Omental fat pad (tissue), 4 donors: Measurements from ENCODE around the gene MRTFA. TPM values are rescaled to one million over a fixed set of nuclear protein-coding genes. Genes with fewer than 3 reads are reported as not detected.

ENCODE experiments used
- ATAC-seq: fragments of 150-250 bp; one replicate; pipeline ENCODE4 v1.9.1; 2016; ENCODE audit warnings: mild to moderate bottlenecking, moderate library complexity; ENCODE audit not compliant: low FRiP score
- DNase-seq: peaks from one replicate; pipeline ENCODE4 v3.0.0-alpha.2; 2019; ENCODE audit warnings: low spot score
- CTCF ChIP-seq, 3 donors: fragments of 450-650 bp; IDR thresholded peaks; one replicate each; pipeline ENCODE4 v1.5.1; 2016 to 2017; ENCODE audit warnings: antibody characterized with exemption in 3 of 3, mild to moderate bottlenecking in 3 of 3, moderate library complexity in 2 of 3
- total RNA-seq, 4 donors: library from RNA; depleted of rRNA; stranded (reverse); fragments of >200 nt; gene quantifications; one replicate each; pipeline ENCODE4 v1.1.0, GENCODE V29; 2016

MRTFA gene
- total RNA-seq, 4 donors from 2014 or later: 36.0 to 76.3 (median 54.7) TPM

- no peak for ATAC-seq
- TF ChIP-seq CTCF (IDR thresholded peaks at IDR 0.05): no peak
Measured at GRCh38 chr22:40399621-40400020, 236.9 kb downstream of the MRTFA start.

DNA sequence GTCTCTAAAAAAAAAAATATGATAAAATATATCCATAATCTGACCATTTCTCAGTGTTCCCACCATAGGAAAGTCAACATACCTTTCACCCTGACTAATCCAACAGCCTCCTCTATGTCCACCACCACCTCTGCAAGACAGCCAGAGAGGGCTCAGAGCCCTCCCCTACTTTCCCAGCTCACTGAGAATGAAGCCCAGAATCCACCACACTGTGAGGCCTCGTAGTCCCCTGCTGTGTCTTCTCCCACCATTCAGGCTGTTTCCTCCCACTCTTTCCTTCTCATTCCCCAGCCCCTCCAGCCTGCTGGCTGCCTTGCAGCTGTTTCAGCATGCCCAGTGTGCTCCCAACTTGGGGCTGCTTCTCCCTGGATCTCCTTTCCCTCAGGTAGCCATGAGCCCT is 239.1 kb downstream of the MRTFA start:
- DNase-seq: no peak
- ATAC-seq: no peak
- no peak for TF ChIP-seq CTCF (IDR thresholded peaks at IDR 0.05)

More at GRCh38 chr22:40399621-40400020, 236.9 kb downstream of the MRTFA start:
- DNase-seq: no peak

GRCh38 chr22:40396882-40397281 is 239.6 kb downstream of the MRTFA start:
- DNase-seq: no peak
- ATAC-seq: no peak
- TF ChIP-seq CTCF (IDR thresholded peaks at IDR 0.05): no peak

GRCh38 chr22:40395607-40396006 is 240.9 kb downstream of the MRTFA start:
- ATAC-seq: no peak
- TF ChIP-seq CTCF (IDR thresholded peaks at IDR 0.05): no peak
- no peak for DNase-seq

- ATAC-seq (no peak), DNase-seq (no peak)
- TF ChIP-seq CTCF (IDR thresholded peaks at IDR 0.05): no peak
Measured at GRCh38 chr22:40394607-40395006, 241.9 kb downstream of the MRTFA start.

- ATAC-seq (no peak), DNase-seq (no peak)
- TF ChIP-seq CTCF (IDR thresholded peaks at IDR 0.05): no peak
Measured at GRCh38 chr22:40392618-40393017, 243.9 kb downstream of the MRTFA start.

DNA sequence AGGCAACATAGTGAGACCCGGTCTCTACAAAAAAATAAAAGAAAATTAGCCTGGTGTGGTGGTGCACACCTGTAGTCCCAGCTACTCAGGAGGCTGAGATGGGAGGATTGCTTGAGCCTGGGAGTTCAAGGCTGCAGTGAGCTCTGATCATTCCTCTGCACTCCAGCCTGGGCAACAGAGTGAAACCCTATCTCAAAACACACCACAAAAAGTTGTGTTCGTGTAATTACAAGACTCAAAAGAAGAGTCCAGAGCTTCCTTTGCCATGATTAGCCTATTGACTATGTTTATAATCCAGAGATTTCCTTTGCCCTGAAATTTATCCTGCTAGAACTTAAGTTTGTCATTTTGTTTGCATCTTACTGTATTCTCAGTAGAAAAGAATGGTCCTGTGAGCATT is 245.1 kb downstream of the MRTFA start:
- TF ChIP-seq CTCF (IDR thresholded peaks at IDR 0.05): no peak
- no peak for ATAC-seq
- no peak for DNase-seq
